ENCODE results near the gene LRP2.

LRP2 gene

GRCh38 chr2:169090133-169090820, 272.1 kb downstream of the LRP2 start:
- no peak for ATAC-seq
- DNase-seq = no peak

- no peak for ATAC-seq
- no peak for DNase-seq
Measured at GRCh38 chr2:169089182-169089581, 273.2 kb downstream of the LRP2 start.

- no peak for ATAC-seq
Measured at GRCh38 chr2:169087757-169088379, 274.5 kb downstream of the LRP2 start.

GRCh38 chr2:169086893-169087467, 275.4 kb downstream of the LRP2 start:
- ATAC-seq (no peak), DNase-seq (no peak)

More at GRCh38 chr2:169087757-169088379, 274.5 kb downstream of the LRP2 start:
- DNase-seq = no peak

- DNase-seq (no peak), ATAC-seq (no peak)
Measured at GRCh38 chr2:169082995-169083394, 279.3 kb downstream of the LRP2 start.

GRCh38 chr2:169081551-169081950, 280.8 kb downstream of the LRP2 start:
- DNase-seq (no peak), ATAC-seq (no peak)

- peak; percentile 65 for ATAC-seq
- no peak for DNase-seq
Measured at GRCh38 chr2:169080250-169081069, 281.9 kb downstream of the LRP2 start.

- DNase-seq = no peak
- ATAC-seq = no peak
Measured at GRCh38 chr2:169077674-169078240, 284.6 kb downstream of the LRP2 start.
